Omental fat pad (tissue), 4 donors: ENCODE data around the gene LINC01488. TPM values are rescaled to one million over a fixed set of nuclear protein-coding genes. Genes with fewer than 3 reads are reported as not detected.

Experiments used
- ATAC-seq: fragments of 150-250 bp; one replicate; pipeline ENCODE4 v1.9.1; 2016; ENCODE audit warnings: mild to moderate bottlenecking, moderate library complexity; ENCODE audit not compliant: low FRiP score
- DNase-seq: peaks from one replicate; pipeline ENCODE4 v3.0.0-alpha.2; 2019; ENCODE audit warnings: low spot score
- total RNA-seq, 4 donors: library from RNA; depleted of rRNA; stranded (reverse); fragments of >200 nt; gene quantifications; one replicate each; pipeline ENCODE4 v1.1.0, GENCODE V29; 2016
- TF ChIP-seq, protein P1 (sequence below), 3 donors: fragments of 450-650 bp; IDR thresholded peaks; one replicate each; pipeline ENCODE4 v1.5.1; 2016 to 2017; ENCODE audit warnings: antibody characterized with exemption in 3 of 3, mild to moderate bottlenecking in 3 of 3, moderate library complexity in 2 of 3

LINC01488 gene
- not detected for total RNA-seq

DNA sequence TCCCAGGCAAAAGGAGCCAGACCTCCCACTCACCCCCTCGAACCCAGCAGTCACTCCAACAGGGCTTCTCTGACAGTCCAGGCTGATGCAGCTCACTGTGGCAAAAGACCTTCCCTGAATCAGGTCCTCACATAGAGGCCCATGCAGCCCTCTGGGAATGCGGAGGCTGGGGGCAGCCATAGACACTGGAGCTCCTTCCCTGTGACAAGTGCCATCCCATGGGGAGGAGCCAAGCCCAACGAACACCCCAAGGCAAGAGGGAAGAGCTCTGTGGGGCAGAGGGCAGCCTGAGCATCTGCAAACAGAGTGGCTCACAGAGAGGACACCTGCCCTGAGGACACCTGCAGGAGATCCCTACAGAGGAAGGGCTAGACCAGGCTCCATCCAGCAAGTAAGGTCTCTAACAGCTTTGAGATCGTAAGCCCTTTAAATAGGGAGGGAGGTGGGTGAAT, at the start of gene LINC01488:
TSS of gene LINC01488 (plus strand) at position 271 of the 452 bp plus-strand sequence.
- TF ChIP-seq, protein P1, sequence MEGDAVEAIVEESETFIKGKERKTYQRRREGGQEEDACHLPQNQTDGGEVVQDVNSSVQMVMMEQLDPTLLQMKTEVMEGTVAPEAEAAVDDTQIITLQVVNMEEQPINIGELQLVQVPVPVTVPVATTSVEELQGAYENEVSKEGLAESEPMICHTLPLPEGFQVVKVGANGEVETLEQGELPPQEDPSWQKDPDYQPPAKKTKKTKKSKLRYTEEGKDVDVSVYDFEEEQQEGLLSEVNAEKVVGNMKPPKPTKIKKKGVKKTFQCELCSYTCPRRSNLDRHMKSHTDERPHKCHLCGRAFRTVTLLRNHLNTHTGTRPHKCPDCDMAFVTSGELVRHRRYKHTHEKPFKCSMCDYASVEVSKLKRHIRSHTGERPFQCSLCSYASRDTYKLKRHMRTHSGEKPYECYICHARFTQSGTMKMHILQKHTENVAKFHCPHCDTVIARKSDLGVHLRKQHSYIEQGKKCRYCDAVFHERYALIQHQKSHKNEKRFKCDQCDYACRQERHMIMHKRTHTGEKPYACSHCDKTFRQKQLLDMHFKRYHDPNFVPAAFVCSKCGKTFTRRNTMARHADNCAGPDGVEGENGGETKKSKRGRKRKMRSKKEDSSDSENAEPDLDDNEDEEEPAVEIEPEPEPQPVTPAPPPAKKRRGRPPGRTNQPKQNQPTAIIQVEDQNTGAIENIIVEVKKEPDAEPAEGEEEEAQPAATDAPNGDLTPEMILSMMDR (IDR thresholded peaks at IDR 0.05): no peak
- DNase-seq (no peak), ATAC-seq (no peak)

DNA sequence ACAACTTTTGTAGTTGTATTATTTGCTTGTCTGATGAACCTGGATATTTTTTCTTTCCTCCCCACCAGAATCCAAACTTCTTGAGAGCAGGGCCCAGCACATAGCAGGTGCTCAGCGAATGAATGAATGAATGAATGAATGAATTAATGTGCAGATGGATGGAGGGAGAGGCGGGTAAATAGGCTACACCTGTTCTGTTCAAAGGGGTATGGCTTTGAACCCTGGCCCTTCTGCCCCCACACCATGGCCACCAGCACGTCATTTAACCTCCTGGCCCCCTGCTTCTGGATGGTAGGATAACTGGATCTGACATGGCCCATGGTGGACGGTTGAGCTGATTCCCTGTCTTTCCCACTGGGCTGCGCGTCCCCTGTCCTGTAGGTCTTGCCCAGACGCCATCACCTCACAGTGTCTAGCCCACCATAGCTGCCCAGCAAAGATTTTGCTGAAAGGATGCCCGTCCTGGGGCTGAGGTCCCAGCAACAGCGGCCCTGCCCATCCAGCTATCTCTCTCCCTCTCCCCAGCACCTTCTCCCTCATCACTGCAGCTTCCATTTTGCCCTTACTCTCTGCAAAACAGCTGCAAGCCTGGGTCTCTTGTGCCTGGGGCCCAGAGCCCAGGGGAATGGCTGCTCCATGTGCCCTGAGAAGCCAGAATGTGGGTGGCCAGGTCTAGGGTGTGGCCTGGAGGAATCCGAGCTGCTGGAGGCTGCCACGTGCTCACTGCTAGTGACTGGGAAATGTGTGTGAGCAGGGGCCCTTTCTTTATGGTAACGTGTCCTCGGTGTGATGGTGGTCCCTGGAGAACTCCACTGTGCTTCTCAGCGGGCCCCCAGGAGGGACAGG, 49.3 kb upstream of the LINC01488 start:
- DNase-seq (no peak), ATAC-seq (no peak)
- TF ChIP-seq, protein P1 (IDR thresholded peaks at IDR 0.05): no peak

DNA sequence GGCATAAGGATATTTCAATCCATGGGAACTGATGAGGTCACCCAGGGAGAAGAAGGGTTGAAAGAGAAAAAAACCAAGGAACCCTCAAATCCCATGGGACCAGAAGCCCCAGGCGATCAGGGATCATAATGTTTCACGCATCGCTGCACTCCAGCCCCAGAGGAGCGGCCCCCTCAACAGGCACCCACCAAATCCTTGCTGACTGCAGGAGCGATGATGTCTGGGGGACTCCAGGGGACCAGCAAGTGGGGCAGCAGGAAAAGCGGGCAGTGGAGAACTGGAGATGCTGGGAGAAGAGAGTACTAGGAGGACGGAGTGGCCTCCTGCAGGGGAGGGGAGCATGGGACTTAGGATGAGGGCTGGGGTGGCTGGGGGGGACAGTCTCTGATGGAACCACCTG, 47.7 kb upstream of the LINC01488 start:
- TF ChIP-seq, protein P1 (IDR thresholded peaks at IDR 0.05): no peak
- DNase-seq (no peak), ATAC-seq (no peak)

DNA sequence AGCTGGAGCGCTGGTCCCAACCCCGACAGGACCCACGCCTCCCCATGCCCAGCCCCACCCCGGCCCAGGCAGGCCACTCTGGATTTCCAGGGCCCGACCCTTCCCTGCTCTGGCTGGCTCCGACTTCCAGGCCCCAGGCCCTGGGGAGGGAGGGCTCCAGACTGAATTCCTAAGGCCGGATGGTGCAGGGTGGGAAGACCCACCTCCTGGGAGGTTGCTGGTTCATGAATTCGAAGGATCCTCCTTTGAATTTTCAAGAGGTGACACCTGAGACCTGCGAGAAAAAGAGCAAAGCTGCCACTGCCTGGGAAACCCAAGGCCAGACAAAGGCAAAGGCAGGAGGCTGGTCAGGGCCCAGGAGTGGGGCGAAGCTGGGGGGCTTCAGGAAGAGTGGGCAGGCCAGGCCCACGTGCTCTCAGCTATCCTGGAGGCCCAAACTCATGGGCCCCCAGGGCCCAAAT, 47.0 kb upstream of the LINC01488 start:
- DNase-seq: no peak
- ATAC-seq: no peak
- TF ChIP-seq, protein P1 (IDR thresholded peaks at IDR 0.05): no peak

DNA sequence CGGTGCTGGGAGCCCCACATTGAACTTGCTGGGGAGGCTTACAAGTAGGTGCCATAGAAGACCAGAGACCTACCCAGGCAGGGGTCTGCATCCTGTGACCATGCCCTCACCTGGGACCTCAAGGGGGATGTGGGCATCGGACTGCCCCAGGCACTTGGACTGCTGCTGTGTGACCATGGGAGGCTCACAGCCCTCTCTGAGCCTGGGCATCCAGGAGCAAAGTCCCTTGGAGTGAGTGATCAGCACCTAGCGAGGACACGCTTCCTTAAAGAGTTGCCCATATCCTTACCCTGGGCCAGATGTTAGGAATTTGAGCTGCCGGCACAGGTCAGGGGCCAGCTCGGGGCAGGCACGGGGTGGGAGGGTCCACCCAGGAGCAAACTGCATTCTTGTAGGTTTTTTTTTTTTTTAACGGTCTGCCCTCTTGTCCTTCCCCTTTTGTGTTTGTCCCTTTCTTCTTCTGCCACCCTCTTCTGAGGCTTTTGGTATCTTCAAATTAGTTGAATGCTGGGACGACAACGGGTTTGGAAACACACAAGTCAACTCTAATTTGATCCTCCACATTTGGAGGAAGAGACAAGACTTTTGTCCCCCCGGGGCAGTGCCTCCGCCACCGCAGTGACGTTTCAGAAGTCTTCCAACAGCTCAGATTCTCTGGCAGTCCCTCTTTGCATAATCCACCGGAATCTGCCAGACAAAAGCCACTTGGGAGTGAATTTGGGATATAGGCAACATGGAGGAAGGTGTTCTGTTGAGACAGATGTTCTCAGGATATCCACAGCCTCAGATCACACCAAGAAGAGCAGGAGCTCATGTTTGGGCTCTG, 46.1 kb upstream of the LINC01488 start:
- TF ChIP-seq, protein P1 (IDR thresholded peaks at IDR 0.05): no peak
- DNase-seq: no peak
- no peak for ATAC-seq

DNA sequence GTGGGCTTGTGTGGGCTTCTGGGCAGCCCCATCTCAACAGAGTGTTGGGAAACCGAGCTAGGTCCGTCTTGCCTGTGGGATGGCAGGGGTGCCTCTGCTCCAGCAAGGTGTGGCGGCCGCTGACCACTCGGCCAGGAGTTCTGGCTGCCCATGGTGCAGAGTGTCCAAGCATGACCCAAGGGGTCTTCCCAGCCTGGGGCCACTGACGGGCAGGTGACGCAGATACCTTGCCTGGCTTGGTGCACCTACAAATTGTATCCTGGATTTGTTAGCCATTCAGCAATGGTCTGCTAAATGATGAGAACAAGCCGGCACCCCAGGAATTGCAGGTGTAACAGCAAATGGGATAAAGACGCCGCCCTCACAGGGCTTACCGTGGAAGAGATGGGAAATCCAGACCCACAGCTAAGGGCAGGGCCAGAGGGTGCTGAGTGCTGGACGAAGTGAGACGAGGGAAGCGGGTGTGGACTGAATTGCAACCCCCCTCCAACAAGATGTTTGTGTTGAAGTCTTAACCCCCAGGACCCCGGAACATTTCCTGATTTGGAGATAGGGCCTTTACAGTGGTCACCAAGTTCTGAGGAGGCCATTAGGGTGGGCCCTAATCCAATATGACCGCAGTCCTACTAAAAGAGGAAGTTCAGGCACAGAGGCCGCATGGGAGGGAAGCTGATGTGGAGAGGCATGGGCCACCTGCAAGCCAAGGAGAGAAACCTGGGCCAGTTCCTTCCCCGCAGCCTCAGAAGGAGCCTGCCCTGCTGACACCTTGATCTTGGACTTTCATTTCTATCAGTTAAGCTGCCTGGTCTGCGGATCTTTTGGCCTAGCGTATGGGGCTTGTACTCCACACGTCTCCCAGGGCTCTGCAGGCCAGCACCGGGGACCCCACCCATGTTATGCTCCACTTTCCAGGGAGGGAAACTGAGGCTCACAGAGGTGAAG, 45.2 kb upstream of the LINC01488 start:
- TF ChIP-seq, protein P1 (IDR thresholded peaks at IDR 0.05): no peak
- no peak for DNase-seq

More for the DNA sequence above, 45.2 kb upstream of the LINC01488 start:
- no peak for ATAC-seq
